GM19467 (cell line): ENCODE measurements around the gene TXNL4A.

ENCODE experiments used
- ATAC-seq: cut with Tn5 transposase; IDR thresholded peaks from one replicate; pipeline ENCODE4 v1.9.1; 2021; ENCODE audit warnings: mild to moderate bottlenecking, moderate library complexity; ENCODE audit not compliant: unreplicated experiment

TXNL4A gene

GRCh38 chr18:79949697-79950487, 38.5 kb downstream of the TXNL4A start:
- no peak for ATAC-seq

- ATAC-seq = no peak
Measured at GRCh38 chr18:79948719-79949411, 39.5 kb downstream of the TXNL4A start.

- ATAC-seq = no peak
Measured at GRCh38 chr18:79947881-79948610, 40.3 kb downstream of the TXNL4A start.

GRCh38 chr18:79947054-79947755, 41.2 kb downstream of the TXNL4A start:
- no peak for ATAC-seq

- no peak for ATAC-seq
Measured at GRCh38 chr18:79945118-79946042, 43.0 kb downstream of the TXNL4A start.

GRCh38 chr18:79944746-79945117, 43.6 kb downstream of the TXNL4A start:
- ATAC-seq = no peak

GRCh38 chr18:79944126-79944731, 44.1 kb downstream of the TXNL4A start:
- no peak for ATAC-seq

- ATAC-seq = no peak
Measured at GRCh38 chr18:79943608-79944125, 44.7 kb downstream of the TXNL4A start.

GRCh38 chr18:79942786-79943607, 45.4 kb downstream of the TXNL4A start:
- no peak for ATAC-seq

- no peak for ATAC-seq
Measured at GRCh38 chr18:79942211-79942610, 46.2 kb downstream of the TXNL4A start.

- no peak for ATAC-seq
Measured at GRCh38 chr18:79941473-79942119, 46.8 kb downstream of the TXNL4A start.

GRCh38 chr18:79940814-79941472, 47.4 kb downstream of the TXNL4A start:
- ATAC-seq = no peak

GRCh38 chr18:79940126-79940813, 48.1 kb downstream of the TXNL4A start:
- no peak for ATAC-seq

- no peak for ATAC-seq
Measured at GRCh38 chr18:79939096-79939495, 49.3 kb downstream of the TXNL4A start.

GRCh38 chr18:79938196-79938595, 50.2 kb downstream of the TXNL4A start:
- ATAC-seq = no peak

GRCh38 chr18:79937103-79937860, 51.1 kb downstream of the TXNL4A start:
- ATAC-seq = no peak
